ENCODE measurements around the gene RASGRF2.
"Not testable (repeated sequence)": the region's sequence is repeated elsewhere in the genome, so short reads cannot be mapped to it uniquely, and the experiment has no call there.

RASGRF2 gene

DNA sequence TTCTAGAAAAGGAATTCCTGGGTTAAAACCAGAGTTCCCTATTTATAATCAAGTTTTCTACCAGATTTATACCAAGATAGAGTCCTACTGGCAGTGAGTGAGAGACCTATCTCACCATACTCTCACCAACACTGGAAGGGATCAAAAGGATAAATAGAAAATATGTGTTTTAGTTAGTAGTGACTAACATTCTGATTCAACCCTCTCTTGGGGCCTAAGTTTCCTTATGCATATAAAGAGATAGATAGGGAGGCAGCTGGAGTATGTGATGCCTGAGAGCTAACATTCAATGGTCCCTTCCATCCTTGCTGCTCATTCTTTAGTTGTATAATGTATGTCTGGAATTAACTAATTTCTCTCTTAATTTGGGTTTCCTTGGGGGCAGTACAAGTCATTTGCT, 304.9 kb downstream of the RASGRF2 start:
- TF ChIP-seq POLR2A (IDR thresholded peaks at IDR 0.05; ENCODE audit: low read length), result no peak
- TF ChIP-seq GATA1 (IDR thresholded peaks at IDR 0.05; ENCODE audit: low read depth, low read length), result no peak
- DNase-seq, result no peak

DNA sequence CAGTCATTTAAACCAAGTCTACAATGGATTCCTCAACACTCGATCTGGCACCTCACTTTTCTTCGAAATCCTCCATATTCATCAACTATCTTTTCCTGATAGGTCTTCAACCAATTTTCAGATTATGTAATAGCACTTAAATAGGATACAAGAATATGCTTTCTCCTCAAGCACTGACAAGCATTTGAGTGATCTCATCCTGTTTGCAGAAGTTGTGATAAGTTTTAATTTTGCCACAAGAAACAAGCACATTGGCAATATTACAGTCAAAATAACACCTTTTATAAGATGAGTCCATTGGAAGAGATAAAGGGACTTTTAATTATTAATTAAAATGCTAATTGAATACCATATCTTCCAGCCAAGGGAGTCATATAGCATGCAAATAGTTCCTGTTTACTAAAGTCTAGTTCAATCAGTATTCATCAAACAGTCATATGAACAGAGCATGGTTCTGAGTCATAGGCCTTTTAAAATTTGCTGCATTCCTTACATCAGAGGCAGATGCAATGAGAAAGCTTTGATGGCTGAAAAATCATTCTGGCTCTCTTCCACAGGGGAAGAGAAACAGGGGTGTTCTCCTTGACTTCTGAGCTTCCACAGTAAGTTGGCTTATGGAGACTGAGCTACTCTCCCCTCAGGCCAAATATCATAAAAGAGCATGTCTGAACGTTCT, 308.5 kb downstream of the RASGRF2 start:
- TF ChIP-seq POLR2A (IDR thresholded peaks at IDR 0.05; ENCODE audit: low read length) (no peak), GATA1 (IDR thresholded peaks at IDR 0.05; ENCODE audit: low read depth, low read length) (no peak)
- no peak for DNase-seq

DNA sequence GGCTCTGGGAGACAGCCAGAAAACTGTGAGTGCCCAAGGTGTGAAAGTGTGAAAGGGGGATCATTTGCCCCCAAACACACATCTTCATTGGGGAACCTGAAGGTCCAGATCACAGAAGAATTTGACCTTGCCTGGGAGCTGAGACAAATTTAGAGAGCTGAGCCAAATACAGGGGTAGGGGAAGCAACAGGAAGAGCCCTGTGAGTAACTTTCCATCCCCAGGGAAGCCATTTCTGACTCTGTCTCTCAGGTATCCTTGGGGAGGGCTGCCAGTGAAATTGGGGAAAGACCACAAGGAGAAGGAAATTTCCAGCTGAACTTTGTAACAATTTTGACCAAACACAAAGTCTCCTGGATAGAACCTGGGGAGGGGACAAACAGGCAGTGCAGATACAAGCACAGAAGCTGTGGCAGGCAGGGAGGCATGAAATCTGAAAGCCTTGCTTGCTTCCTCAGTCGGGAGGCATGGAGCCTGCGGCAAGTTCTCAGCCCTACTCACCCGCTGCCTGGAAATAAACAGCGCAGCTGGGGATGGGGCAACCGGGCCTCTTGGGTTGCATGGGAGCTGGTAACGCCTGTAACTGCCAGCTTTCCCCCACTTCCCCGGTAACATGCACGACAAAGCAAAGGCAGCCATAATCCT, 309.7 kb downstream of the RASGRF2 start:
- TF ChIP-seq POLR2A (IDR thresholded peaks at IDR 0.05; ENCODE audit: low read length), result no peak
- no peak for TF ChIP-seq GATA1 (IDR thresholded peaks at IDR 0.05; ENCODE audit: low read depth, low read length)
- DNase-seq, result no peak

DNA sequence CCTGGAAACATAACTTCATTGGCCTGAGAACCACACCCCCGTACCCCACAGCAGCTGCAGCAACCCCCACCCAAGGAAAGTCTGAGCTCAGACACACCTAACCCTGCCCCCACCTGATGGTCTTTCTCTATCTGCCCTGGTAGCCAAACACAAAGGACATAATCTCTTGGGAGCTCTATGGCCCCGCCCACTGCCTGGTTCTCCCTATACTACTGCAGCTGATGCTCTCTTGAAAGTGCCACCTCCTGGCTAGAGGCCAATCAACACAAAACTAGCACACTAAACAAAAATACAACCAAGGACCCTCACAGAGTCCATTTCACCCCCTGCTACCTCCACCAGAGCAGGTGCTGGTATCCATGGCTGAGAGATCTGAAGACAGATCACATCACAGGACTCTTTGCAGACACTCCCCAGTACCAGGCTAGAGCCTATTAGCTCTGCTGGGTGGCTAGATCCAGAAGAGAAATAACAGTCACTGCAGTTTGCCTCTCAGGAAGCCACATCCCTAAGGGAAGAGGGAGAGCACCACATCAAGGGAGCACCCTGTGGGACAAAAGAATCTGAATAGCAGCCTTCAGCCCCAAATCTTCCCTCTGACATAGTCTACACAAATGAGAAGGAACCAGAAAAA, 310.3 kb downstream of the RASGRF2 start:
- DNase-seq, result not testable (repeated sequence)
